SJCRH30 (cell line): ENCODE measurements around the gene CUX1. TPM values are rescaled to one million over a fixed set of nuclear protein-coding genes. Genes with fewer than 3 reads are reported as not detected.
"Not testable (repeated sequence)": the region's sequence is repeated elsewhere in the genome, so short reads cannot be mapped to it uniquely, and the experiment has no call there.

Experiments used
- DNase-seq, 2 experiments: peaks; one replicate each; pipeline ENCODE4 v3.0.0-alpha.2; 2015 to 2020
- H3K27ac ChIP-seq: fragments of 250-450 bp; sonication (Bioruptor Pico); 2 replicates; pipeline ENCODE4 v1.5.1; 2020; ENCODE audit warnings: mild to moderate bottlenecking, moderate library complexity
- H3K27me3 ChIP-seq: fragments of 250-450 bp; sonication (Bioruptor Pico); 2 replicates; pipeline ENCODE4 v1.5.1; 2020; ENCODE audit warnings: mild to moderate bottlenecking, moderate library complexity
- H3K36me3 ChIP-seq: fragments of 250-450 bp; sonication (Bioruptor Pico); 2 replicates; pipeline ENCODE4 v1.5.1; 2020; ENCODE audit warnings: mild to moderate bottlenecking, moderate library complexity
- H3K4me1 ChIP-seq: fragments of 250-450 bp; sonication (Bioruptor Pico); 2 replicates; pipeline ENCODE4 v1.5.1; 2020; ENCODE audit warnings: mild to moderate bottlenecking, moderate library complexity
- H3K4me3 ChIP-seq: fragments of 250-450 bp; sonication (Bioruptor Pico); 2 replicates; pipeline ENCODE4 v1.5.1; 2020; ENCODE audit warnings: mild to moderate bottlenecking, moderate library complexity
- H3K9me3 ChIP-seq: fragments of 250-450 bp; sonication (Bioruptor Pico); replicated peaks from 2 replicates; pipeline ENCODE4 v1.5.1; 2020; ENCODE audit warnings: mild to moderate bottlenecking, moderate library complexity
- total RNA-seq: library from RNA; depleted of rRNA; stranded (reverse); fragments of >200 nt; shearing (Covaris generic); gene quantifications from 2 replicates; pipeline ENCODE4 v1.2.3, GENCODE V29; 2014

The CUX1 gene
- total RNA-seq, 1 experiment from 2014 or later, result 29.1 TPM

- peaks cover 18% of the 10 kb centered on the region for H3K36me3 ChIP-seq
- H3K4me1 ChIP-seq, result peaks cover 2% of the 10 kb centered on the region; the same call in 1 of the 2 replicates
- no peak overlapping the region for H3K27ac ChIP-seq
- no peaks in the 10 kb centered on the region for H3K27me3 ChIP-seq
- no peak for DNase-seq
- no peaks in the 10 kb centered on the region for H3K9me3 ChIP-seq
- H3K4me3 ChIP-seq, result no peak overlapping the region
These were observed 397.1 kb downstream of the CUX1 start for GRCh38 chr7:102214477-102215072.

- Histone ChIP-seq H3K9me3 (no peaks in the 10 kb centered on the region), H3K4me3 (no peak overlapping the region), H3K4me1 (peaks cover 2% of the 10 kb centered on the region; the same call in 1 of the 2 replicates), H3K27ac (no peak overlapping the region), H3K36me3 (peaks cover 17% of the 10 kb centered on the region), H3K27me3 (no peaks in the 10 kb centered on the region)
- no peak for DNase-seq
These were observed 397.8 kb downstream of the CUX1 start for GRCh38 chr7:102215256-102215655.

- H3K36me3 ChIP-seq, result peaks cover 13% of the 10 kb centered on the region
- DNase-seq, result no peak
- peaks cover 2% of the 10 kb centered on the region; the same call in 1 of the 2 replicates for H3K4me1 ChIP-seq
- no peak overlapping the region for H3K4me3 ChIP-seq
- H3K9me3 ChIP-seq, result no peaks in the 10 kb centered on the region
- no peak overlapping the region for H3K27ac ChIP-seq
- H3K27me3 ChIP-seq, result no peaks in the 10 kb centered on the region
These were observed 398.3 kb downstream of the CUX1 start for GRCh38 chr7:102215711-102216110.

- Histone ChIP-seq H3K27me3 (no peaks in the 10 kb centered on the region), H3K27ac (no peak overlapping the region), H3K9me3 (no peaks in the 10 kb centered on the region), H3K4me1 (no peaks in the 10 kb centered on the region), H3K36me3 (peaks cover 13% of the 10 kb centered on the region), H3K4me3 (no peak overlapping the region)
- no peak for DNase-seq
These were observed 399.3 kb downstream of the CUX1 start for GRCh38 chr7:102216573-102217314.

GRCh38 chr7:102220229-102220850, 402.9 kb downstream of the CUX1 start:
- Histone ChIP-seq H3K9me3 (no peaks in the 10 kb centered on the region), H3K4me1 (no peaks in the 10 kb centered on the region), H3K27ac (no peak overlapping the region), H3K27me3 (no peaks in the 10 kb centered on the region), H3K4me3 (no peak overlapping the region), H3K36me3 (peaks cover 9% of the 10 kb centered on the region)
- no peak for DNase-seq

GRCh38 chr7:102220960-102221800, 403.8 kb downstream of the CUX1 start:
- H3K27ac ChIP-seq, result no peak overlapping the region
- no peaks in the 10 kb centered on the region for H3K4me1 ChIP-seq
- H3K36me3 ChIP-seq, result peaks cover 3% of the 10 kb centered on the region; the same call in 1 of the 2 replicates
- DNase-seq, result no peak
- H3K4me3 ChIP-seq, result no peak overlapping the region
- H3K9me3 ChIP-seq, result no peaks in the 10 kb centered on the region
- no peaks in the 10 kb centered on the region for H3K27me3 ChIP-seq

GRCh38 chr7:102221961-102222360, 404.5 kb downstream of the CUX1 start:
- Histone ChIP-seq H3K27me3 (no peaks in the 10 kb centered on the region), H3K9me3 (no peaks in the 10 kb centered on the region), H3K36me3 (peaks cover 3% of the 10 kb centered on the region; the same call in 1 of the 2 replicates), H3K4me1 (no peaks in the 10 kb centered on the region), H3K4me3 (no peak overlapping the region), H3K27ac (no peak overlapping the region)
- no peak for DNase-seq

GRCh38 chr7:102222445-102222844, 405.0 kb downstream of the CUX1 start:
- Histone ChIP-seq H3K4me1 (no peaks in the 10 kb centered on the region), H3K9me3 (no peaks in the 10 kb centered on the region), H3K4me3 (no peak overlapping the region), H3K27ac (no peak overlapping the region), H3K27me3 (no peaks in the 10 kb centered on the region), H3K36me3 (peaks cover 3% of the 10 kb centered on the region; the same call in 1 of the 2 replicates)
- no peak for DNase-seq

- Histone ChIP-seq H3K36me3 (peaks cover 3% of the 10 kb centered on the region; the same call in 1 of the 2 replicates), H3K27me3 (no peaks in the 10 kb centered on the region), H3K4me1 (no peaks in the 10 kb centered on the region), H3K4me3 (no peak overlapping the region), H3K9me3 (no peaks in the 10 kb centered on the region), H3K27ac (no peak overlapping the region)
- no peak for DNase-seq
These were observed 405.8 kb downstream of the CUX1 start for GRCh38 chr7:102223184-102223583.

GRCh38 chr7:102225025-102225424, 407.6 kb downstream of the CUX1 start:
- Histone ChIP-seq H3K27me3 (no peaks in the 10 kb centered on the region), H3K4me1 (no peaks in the 10 kb centered on the region), H3K9me3 (no peaks in the 10 kb centered on the region), H3K27ac (no peak overlapping the region), H3K36me3 (no peaks in the 10 kb centered on the region), H3K4me3 (no peak overlapping the region)
- no peak for DNase-seq

GRCh38 chr7:102227371-102227770, 409.9 kb downstream of the CUX1 start:
- Histone ChIP-seq H3K9me3 (no peaks in the 10 kb centered on the region), H3K4me3 (no peak overlapping the region), H3K4me1 (no peaks in the 10 kb centered on the region), H3K27me3 (no peaks in the 10 kb centered on the region), H3K36me3 (no peaks in the 10 kb centered on the region), H3K27ac (no peak overlapping the region)
- DNase-seq, result no peak

GRCh38 chr7:102228935-102229334, 411.5 kb downstream of the CUX1 start:
- no peaks in the 10 kb centered on the region for H3K9me3 ChIP-seq
- no peak overlapping the region for H3K4me3 ChIP-seq
- no peak for DNase-seq
- no peaks in the 10 kb centered on the region for H3K27me3 ChIP-seq
- no peak overlapping the region for H3K27ac ChIP-seq
- H3K4me1 ChIP-seq, result no peaks in the 10 kb centered on the region
- no peaks in the 10 kb centered on the region for H3K36me3 ChIP-seq

GRCh38 chr7:102230162-102230561, 412.7 kb downstream of the CUX1 start:
- not testable (repeated sequence) for H3K9me3 ChIP-seq, H3K4me3 ChIP-seq, H3K27ac ChIP-seq, H3K36me3 ChIP-seq, H3K4me1 ChIP-seq, H3K27me3 ChIP-seq, DNase-seq

- no peak for DNase-seq
- Histone ChIP-seq H3K4me3 (no peak overlapping the region), H3K4me1 (no peaks in the 10 kb centered on the region), H3K9me3 (no peaks in the 10 kb centered on the region), H3K36me3 (no peaks in the 10 kb centered on the region), H3K27ac (no peak overlapping the region), H3K27me3 (no peaks in the 10 kb centered on the region)
These were observed 413.2 kb downstream of the CUX1 start for GRCh38 chr7:102230593-102230992.
